Measurements from ENCODE around the gene CIBAR2.

Gene CIBAR2

DNA sequence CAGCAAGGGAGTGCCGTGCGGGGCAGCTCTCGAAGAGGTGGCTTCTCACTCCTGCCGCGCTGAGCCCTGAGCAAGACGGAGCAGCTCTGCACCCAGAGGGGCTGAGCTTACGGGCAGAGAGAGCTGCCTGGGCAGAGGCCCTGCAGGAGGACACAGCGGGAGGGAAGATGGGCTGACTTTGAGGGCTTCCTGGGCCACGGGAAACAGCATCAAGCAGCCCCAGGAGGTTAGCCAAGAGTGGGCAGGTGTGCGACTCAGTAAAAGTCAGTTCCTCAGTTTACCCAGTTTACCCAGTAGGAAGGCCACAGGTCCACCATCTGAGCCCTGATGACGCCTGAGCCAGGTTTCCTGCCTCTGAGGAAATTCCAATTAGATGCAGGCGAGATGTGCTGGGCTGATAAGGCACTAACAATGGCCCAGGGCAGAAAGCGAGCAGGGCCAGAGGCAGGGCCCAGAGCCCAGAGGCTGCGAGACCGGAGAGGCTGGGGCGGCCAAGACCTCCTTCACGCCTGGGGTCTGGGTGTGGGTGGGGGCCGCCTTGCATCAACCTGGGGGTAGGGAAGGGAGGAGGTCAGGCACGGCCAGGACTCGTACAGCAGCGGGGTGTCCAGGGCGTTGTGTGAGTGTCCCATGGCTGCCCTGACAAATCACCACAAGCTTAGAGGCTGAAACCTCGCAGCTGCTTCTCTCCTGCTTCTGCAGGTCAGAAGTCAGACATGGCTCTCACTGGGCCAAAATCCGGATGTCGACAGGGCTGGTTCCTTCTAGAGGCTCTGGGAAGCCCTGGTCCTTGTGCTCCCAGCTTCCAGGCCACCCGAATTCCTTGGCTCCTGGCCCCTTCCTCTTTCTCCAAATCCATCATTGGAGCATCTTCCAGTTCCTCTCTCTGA, 32.0 kb upstream of the CIBAR2 start:
- DNase-seq, result no peak

DNA sequence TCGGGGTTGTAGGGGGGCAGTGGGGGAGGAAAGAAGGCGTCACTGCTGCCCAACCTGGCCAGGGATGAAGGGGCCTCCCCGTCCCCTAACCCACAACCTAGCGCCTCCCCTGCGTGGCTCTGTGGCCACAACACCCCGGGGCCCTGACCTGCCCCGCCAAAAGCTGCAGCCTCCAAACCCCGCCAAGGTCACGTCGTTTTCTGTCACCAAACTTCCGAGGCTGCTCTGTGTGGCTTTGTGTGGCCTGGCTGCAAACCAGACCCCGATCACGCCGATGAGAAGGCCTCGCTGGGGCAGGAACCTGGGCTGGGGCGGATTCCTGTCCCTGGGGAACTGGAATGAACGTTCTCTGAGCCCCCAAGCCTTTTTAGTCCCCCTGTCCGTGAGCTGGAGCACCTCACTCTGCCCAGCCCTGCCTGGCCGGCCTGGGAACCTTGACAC, 30.5 kb upstream of the CIBAR2 start:
- DNase-seq, result no peak

DNA sequence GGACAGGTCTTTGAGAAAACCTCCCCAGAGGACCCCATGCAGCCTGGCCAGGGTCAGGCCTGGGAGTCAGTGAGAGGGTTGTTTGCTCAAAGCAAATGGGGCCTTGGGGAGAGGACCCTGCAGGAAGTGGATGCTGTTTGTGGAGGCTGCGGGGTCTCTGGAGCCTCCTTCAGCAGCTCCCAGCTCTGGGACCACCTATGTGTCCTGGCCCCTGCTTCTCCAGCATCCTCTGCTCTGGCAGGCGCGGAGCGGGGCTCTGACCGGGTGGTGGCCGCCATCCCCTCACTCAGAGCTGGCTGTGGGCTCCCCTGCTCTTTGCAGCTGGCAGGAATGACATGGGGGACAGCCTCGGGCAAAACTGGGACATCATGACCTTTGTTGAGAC, 29.8 kb upstream of the CIBAR2 start:
- DNase-seq, result no peak

DNA sequence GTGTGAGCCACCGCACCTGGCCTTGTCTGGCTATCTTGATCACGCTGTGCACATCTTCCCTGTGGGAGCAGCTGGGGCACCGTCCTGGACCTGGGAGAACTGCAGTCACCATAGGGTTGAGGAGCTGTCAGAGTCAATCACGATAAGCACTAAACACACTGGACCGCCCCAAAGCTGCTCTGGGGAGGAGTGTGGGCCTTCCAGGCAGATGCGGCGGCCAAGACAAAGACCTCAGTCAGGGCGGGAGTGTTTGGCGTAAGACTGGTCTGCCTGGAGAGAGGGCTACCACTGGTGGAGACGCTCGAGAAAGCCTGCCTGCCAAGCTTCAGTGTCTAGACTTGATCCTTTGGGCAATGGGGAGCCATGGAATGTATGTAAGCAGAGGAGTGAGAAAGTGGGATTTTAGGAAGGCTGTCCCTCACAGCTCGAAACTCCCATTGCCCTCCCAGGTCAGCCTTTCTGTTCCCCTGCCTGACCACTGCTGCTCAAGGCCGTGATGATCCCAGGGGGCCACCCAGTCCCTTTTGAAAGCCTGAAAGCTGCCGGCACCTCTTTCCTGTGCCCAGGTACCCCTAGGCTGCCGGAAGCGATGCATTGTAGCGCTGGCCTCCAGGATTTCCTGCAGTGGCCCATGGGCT, 29.3 kb upstream of the CIBAR2 start:
- DNase-seq, result no peak

DNA sequence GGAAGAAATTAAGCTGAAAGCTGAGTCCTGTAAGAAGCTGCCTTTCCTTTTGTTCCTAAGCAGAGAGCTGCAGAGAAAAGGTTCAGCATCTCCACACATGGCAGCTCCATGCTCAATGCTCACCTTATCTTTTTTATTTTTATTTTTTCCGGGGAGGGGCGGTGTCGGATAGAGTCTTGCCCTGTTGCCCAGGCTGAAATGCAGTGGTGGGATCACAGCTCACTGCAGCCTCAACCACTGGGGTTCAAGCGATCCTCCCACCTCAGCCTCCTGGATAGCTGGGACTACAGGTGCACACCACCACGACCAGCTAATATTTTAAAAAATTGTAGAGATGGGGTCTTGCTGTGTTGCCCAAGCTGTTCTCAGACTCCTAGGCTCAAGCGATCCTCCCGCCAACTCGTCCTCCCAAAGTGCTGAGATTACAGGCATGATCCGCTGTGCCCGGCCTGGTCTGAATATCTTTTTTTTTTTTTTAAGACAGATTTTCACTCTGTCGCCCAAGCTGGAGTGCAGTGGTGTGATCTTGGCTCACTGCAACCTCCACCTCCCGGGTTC, 28.3 kb upstream of the CIBAR2 start:
- DNase-seq, result no peak

DNA sequence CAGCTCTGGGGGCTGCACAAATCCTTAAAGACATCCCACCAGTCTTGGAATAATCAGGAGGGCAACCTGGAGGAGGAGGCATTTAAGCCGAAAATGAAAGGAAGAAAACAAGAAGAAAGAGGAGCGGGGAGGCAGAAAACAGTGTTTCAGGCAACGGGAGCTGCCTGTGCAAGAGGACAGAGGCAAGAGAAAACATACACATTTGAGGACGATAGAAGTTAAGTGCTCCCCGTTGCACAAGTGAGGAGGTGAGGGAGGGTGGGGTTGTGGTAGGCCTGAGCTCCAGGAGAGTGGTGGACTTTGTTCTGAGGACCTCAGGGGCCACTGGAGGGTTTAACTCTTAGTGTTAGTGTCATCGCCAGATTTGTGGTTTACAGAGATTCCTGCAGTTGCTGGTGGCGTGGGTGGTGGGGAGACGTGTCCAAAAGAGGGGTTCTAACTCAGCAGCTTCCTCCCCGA, 27.6 kb upstream of the CIBAR2 start:
- DNase-seq, result no peak

DNA sequence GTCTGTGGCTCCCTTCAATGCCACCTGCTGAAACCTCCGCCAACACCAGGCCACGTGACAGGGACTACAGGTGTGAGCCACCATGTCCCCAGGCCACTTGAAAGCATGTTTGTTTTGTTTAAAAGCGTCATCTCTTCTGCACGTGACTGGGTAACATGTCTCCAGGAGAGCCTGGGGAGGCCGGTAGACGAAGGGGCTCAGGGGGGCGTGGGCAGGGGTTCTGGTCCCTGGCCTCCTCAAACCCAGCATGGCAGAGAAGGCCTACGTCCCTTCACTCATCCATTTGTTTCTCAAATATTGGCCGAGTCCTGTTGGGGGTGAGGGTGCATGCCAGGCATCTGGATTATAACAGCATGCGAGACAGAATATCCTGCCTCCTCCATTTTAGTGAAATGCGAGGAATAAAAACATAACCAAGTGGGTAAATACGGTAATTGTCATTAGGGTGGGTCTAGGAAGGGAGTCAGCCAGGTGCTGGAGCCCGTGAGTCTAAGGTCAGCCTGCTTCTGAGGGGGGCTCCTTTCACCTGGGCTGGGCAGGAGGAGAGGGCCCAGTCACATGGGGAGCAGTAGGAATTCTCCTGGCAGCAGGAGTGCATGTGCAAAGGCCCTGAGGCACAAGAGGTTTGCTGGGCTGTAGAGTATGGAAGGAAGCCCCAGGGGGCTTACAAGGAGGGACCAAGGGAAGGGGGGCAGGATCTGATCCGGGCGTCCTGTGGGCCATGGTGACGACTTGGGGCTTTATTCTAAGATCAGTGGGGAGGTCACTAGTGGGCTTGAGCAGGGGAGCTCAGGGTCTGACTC, 26.8 kb upstream of the CIBAR2 start:
- DNase-seq, result peak; percentile 16

DNA sequence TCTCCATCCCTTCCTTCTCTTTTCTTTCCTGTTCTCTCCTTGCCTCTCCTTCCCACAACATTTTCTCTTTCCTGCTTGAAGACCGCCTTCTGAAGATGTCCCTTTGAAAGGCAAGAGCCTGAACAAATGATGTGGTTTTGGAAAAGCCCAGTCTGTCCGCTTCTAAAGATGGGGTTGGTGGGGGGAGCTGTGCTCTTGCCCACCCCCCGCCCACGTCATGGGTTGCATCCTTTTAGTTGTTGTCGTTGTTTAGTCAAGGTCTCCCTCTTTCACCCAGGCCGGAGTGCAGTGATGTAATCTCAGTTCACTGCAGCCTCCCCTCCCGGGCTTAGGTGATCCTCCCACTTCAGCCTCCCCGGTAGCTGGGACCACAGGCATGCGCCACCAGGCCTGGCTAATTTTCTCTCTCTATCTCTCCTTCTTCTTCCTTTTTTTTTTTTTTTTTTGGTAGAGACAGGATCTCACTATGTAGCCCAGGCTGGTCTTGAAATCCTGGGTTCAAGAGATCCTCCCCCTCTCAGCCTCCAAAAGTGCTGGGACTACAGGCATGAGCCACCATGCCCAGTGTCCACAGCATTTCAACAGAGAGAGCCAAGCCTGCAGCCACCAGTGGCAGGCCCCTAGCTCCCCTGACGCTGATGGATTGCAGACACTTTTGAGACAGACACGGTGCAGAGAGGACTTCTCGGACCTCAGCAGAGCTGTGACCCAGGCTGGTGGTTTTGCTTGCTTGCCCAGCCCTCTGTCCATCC, 26.0 kb upstream of the CIBAR2 start:
- DNase-seq, result no peak

DNA sequence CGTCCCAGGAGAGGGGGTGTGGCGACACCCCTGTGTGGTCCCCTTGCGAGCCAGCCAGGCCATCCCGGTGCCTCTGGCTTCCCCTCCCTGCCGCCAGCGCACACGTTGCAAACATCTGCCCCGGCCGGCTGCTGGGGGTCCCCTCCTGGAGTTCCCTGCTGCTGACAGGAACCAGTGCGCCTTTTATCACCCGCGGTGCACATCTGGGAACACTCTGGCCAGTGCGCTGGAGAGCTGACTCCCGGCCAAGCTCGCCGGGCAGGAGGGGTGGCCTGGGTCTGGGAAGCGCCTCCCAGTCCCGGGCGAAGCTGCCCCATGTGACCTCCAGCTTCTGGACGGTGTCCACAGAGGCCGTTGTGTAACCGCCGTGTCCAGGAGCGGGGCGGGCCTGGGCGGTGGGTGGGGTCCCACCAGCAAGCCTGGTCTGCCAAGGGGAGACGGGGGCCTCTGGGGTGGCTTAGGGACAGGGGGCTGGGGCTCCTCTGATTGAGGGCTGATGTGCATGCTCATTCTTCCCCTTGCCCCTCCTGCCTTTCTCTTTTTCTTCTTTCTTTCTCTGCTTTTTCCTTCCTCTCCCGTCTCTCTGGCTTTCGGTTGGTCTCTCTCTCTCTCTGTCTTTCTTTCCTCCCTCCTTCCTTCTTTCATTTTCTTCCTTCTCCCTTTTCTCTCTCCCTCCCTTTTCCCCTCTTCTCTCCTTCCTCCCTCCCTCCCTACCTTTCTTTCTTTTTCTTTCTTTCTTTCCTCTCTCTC, 25.2 kb upstream of the CIBAR2 start:
- DNase-seq, result no peak

DNA sequence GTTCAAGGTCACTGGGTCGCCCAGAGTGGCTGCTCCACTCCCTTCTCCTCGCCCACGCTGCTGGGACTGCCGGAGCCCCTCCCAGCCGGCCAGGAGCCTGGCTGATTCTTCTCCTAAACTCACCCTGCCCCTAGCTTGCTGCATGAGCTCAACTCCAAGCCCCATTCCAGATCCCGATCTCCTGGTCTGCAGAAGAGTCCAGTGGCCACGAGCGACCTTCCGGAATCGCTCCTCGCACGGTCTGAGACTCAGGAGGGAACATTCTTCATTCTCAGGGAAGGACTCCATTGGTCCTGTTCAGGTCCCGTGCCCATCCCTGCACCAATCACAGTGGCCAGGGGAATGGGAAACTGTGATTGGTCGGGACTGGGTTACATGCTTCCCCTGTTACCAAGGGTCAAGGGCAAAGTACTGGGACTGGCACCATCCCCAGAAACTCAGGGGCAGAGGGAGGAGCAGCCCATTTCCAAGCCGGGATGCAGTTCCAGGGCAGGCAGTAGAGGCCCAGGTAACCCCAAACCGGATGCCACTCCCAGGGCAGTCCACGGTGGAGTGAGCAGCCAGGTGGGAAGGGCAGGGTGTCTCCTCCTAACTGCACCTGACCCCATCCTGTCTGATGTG, 24.5 kb upstream of the CIBAR2 start:
- DNase-seq, result no peak

DNA sequence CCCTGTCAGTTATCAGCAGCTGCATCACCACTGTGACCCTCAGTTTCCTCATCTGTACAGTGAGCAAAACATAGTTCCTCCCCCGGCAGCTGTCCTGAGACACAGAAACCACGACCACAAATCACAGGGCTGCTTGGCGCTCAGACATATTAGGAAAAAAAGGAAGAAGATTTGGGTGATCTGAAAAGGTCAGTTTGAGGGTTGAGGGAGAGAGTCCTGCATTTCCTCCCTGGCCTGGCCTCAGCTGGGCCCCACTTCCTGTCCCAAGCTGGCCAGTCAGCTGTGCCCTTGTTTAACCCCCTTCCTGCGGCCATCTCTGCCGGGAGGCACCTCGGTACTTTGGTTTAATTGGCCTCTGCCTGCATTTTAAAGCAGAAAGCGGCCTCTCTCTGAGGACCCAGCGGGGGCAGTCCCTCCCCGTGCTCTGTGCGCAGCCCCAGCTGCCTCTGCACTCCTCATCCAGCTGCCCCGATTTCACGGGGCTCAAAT, 24.0 kb upstream of the CIBAR2 start:
- DNase-seq, result no peak

DNA sequence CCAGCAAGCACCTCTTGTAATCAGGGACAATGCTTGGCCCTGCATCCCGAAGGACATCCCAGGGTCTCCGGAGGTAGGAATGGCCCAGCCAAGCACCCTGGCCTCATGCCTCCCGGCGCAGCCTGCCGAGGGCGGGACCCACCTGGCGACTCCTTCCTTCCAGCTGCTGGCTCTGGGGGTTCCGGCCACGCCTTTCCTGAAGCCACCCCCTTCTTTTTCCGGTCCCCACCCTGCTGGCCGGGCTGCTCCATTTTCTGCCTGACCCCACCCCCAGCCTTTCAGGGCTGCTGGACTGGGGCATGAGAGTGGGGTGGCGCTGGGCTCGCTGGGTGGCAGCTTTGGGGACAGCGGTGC, 22.5 kb upstream of the CIBAR2 start:
- DNase-seq, result no peak

DNA sequence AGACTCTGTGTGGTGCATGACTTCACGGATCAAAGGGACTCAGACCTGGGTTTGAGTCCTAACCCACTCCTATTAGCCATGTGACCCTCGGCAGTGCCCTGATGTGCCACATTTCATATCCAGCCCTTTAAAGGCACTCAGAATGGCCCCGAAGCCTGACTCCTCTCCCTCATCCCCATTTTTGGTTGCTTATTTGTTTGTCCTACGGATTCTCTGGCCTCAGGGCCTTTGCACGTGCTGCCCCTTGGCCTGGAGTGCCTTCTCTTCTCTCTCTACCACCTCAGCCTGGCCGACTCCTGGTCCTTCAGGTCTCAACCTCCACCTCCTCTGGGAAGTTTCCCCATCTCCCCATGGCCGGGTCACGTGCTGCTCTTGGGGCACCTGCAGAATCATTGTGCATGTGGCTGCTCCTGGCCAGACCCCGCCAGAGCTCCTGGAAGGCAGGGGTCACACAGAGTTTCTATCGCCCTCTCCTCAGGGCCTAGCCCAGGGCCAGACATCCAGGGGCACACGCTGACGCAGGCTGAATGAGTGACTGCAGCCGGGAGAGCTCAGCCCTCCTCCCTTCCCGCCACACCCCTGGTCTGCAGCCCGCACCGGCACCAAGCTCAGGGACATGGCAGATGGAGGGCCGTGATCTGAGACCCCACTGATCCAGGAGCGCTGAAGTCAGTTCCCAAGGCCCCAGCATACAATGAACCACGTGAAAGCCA, 22.0 kb upstream of the CIBAR2 start:
- DNase-seq, result no peak

DNA sequence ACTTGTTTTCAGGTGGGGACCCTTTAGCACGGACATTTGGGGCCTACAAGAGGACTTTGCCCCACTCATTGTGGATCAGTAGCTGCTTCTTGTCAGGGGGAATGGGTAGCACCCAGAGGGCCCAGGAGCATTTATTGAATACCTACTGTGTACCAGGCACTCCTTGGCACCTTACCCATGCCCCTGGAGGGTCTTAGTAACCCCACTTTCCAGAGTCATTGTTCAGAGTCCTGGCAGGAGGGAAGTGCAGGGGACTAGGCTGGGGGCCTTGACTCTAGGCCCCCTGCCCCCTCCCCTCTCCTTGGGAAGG, 21.0 kb upstream of the CIBAR2 start:
- no peak for DNase-seq

DNA sequence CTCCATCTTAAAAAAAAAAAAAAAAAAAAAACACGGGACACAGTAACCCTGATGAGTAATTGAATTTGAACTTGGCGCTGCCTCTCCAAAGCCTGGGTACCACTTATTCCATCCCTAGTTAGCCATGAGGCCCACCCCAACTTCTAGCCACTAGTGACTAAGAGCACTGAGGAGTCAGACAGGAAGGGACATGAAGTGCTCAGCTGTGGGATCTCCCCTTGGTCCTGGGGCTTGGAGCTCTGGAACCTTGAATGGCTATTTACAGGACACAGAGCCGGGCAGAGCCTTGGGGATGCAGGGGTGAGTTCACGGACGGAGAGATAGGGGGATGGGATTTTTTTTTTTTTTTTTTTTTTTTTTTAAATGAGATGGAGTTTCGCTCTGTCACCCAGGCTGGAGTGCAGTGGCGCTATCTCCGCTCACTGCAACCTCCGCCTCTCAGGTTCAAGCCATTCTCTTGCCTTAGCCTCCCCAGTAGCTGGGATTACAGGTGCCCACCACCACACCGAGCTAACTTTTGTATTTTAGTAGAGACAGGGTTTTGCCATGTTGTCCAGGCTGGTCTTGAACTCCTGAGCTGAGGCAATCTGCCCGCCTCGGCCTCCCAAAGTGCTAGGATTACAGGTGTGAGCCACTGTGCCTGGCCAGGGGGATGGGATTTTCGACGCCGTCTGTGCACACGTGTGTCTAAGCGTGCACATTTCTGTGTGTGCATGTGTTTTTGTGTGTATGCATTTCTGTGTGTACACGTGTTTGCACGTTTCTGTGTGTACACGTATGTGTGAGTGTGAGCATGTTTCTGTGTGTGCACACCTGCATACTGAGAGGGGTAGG, 20.4 kb upstream of the CIBAR2 start:
- no peak for DNase-seq

DNA sequence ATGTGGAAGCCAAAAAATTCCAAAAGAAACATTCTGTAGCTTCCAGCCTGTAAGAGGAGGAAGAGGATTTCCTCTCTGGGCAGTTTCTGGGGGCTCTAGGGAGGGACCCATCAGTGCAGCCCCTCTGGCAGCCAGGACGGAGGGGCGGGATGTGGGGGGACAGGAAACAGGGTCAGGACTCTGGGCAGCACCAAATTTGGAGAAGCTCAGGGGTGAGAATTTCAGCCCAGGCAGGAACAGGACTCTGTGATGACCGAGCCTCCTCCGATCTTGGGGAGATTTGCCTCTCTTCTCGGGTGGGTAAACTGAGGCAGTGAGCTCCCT, 18.4 kb upstream of the CIBAR2 start:
- no peak for DNase-seq

DNA sequence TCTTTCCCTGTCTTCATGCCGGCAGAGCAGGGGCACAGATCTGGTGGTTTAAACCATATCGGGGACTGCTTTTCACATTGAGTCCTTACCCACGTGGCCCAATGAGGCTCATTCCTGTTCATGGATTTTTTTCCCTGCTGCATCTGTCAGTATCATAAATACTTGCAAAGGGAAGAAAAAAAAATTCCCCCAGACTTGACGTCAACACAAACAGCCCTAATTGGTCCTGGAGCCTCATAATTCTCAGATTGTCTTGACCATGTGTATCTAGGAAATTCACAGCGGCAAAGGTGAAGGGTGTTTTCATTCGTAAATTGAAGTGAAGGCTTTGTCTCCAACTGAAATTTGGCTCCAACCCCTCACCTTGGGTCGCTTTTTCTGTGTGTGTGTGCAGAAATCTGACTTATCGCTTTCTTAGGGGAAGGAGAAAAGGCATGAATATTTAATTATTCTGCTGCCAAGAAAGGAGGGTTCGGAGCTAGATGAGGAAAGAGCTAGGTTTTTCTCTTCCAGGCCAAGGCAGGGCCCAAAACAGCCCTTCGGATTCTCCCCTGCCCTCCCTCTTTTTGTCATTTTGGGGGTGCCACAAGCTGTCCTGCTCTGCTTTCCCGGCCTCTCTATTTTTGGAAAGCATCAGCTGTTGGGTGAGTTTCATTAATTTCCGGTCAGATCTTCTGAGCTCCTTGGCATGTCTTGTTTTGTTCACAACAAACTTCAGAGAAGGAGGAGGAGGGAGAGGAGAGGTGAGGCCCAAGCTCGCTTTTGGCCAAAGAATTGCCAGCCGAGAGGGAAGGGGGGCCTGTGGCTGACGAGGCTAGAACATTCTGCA, 17.8 kb upstream of the CIBAR2 start:
- no peak for DNase-seq

DNA sequence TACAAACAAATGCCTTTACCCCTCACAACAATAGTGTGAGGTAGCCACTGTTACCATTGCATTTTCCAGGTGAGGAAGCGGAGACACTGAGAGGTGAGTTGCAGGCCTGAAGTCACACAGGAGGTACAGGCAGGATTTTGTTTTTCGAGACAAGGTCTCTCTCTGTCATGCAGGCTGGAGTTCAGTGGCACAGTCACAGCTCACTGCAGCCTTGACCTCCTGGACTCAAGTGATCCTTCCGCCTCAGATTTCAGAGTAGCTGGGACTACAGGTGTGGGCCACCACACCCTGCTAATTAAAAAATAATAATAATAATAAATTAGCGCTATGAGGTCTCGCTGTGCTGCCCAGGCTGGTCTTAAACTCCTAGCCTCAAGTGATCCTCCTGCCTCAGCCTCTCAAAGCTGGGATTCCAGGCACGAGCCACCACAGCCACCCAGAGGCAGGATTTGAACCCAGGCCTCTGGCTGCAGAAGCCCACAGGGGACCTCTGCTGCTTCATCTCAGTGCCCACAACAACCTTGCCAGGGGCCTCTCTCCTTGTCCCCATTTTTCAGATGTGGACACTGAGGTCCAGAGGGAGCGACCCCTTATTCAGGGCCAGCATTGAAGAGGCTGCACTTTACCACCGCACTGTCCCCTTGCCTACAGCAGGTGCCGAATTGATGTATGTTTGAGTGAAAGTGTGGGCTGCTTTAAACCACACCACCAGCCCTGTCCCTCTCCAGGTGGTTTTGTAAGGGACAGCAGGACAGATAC, 16.0 kb upstream of the CIBAR2 start:
- DNase-seq, result no peak

Data from NCI-H1092 treated with DMSO at 0.1 percent for 48 hours (cell line).